ENCODE measurements around the gene PNRC1.
"Not testable (repeated sequence)": the region's sequence is repeated elsewhere in the genome, so short reads cannot be mapped to it uniquely, and the experiment has no call there.

Gene PNRC1
- long read RNA-seq, transcript PNRC1-201 (2 exons, 2,065 nt): major isoform, 7 of 17 reads
- long read RNA-seq, transcript PNRC1-202 (2 exons, 1,345 nt): minor isoform, 5 of 17 reads
- long read RNA-seq, partial matches to known transcripts: 0 of 17 reads
- long read RNA-seq, other reads (novel, unspliced or antisense): 5 of 17 reads

GRCh38 chr6:89080281-89081128, at the start of gene PNRC1:
PNRC1 (plus strand) TSS chr6:89080751; CDS start chr6:89080895, 144 bp downstream.
- no peak for TF ChIP-seq SPI1 (IDR thresholded peaks at IDR 0.05; ENCODE audit: borderline replicate concordance, low read depth)
- TF ChIP-seq, protein P1, sequence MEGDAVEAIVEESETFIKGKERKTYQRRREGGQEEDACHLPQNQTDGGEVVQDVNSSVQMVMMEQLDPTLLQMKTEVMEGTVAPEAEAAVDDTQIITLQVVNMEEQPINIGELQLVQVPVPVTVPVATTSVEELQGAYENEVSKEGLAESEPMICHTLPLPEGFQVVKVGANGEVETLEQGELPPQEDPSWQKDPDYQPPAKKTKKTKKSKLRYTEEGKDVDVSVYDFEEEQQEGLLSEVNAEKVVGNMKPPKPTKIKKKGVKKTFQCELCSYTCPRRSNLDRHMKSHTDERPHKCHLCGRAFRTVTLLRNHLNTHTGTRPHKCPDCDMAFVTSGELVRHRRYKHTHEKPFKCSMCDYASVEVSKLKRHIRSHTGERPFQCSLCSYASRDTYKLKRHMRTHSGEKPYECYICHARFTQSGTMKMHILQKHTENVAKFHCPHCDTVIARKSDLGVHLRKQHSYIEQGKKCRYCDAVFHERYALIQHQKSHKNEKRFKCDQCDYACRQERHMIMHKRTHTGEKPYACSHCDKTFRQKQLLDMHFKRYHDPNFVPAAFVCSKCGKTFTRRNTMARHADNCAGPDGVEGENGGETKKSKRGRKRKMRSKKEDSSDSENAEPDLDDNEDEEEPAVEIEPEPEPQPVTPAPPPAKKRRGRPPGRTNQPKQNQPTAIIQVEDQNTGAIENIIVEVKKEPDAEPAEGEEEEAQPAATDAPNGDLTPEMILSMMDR (IDR thresholded peaks at IDR 0.05; ENCODE audit: insufficient read depth, low read length): no peak
- TF ChIP-seq, protein P2, sequence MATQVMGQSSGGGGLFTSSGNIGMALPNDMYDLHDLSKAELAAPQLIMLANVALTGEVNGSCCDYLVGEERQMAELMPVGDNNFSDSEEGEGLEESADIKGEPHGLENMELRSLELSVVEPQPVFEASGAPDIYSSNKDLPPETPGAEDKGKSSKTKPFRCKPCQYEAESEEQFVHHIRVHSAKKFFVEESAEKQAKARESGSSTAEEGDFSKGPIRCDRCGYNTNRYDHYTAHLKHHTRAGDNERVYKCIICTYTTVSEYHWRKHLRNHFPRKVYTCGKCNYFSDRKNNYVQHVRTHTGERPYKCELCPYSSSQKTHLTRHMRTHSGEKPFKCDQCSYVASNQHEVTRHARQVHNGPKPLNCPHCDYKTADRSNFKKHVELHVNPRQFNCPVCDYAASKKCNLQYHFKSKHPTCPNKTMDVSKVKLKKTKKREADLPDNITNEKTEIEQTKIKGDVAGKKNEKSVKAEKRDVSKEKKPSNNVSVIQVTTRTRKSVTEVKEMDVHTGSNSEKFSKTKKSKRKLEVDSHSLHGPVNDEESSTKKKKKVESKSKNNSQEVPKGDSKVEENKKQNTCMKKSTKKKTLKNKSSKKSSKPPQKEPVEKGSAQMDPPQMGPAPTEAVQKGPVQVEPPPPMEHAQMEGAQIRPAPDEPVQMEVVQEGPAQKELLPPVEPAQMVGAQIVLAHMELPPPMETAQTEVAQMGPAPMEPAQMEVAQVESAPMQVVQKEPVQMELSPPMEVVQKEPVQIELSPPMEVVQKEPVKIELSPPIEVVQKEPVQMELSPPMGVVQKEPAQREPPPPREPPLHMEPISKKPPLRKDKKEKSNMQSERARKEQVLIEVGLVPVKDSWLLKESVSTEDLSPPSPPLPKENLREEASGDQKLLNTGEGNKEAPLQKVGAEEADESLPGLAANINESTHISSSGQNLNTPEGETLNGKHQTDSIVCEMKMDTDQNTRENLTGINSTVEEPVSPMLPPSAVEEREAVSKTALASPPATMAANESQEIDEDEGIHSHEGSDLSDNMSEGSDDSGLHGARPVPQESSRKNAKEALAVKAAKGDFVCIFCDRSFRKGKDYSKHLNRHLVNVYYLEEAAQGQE (IDR thresholded peaks at IDR 0.05; ENCODE audit: insufficient replicate concordance, low read depth): peak; percentile 51
- TF ChIP-seq POLR2AphosphoS5 (IDR thresholded peaks at IDR 0.05; ENCODE audit: low read depth): peak; percentile 98
- TF ChIP-seq GABPA (IDR thresholded peaks at IDR 0.05; ENCODE audit: low read depth): no peak
- Histone ChIP-seq H3K27ac (replicated peaks) (peak within 1 kb of the TSS; percentile 98), H3K27me3 (ENCODE audit: insufficient read depth, poor library complexity, severe bottlenecking) (no peaks in the 10 kb centered on the region), H3K4me3 (replicated peaks; ENCODE audit: insufficient read depth, low read length) (peak within 1 kb of the TSS; percentile 85)
- peak; percentile 95 to 100 for DNase-seq (ENCODE audit: low read depth in 1 of 2, low spot score in 1 of 2)

DNA sequence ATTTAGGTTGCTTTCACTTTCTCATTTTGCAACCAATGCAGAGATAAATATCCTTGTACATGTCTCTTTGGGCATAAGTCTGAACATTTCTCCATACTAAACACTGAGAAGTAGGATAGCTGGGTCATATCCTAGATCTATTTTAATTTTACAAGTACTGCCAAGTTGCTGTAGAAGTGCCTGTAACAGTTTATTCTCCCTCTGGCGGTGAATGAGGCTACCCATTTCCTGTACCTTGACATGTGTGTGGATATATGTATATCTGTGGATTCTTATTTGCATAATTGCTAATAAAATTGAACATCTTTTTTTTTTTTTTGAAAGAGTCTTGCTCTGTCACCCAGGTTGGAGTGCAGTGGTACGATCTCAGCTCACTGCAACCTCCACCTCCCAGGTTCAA, 48.0 kb upstream of the PNRC1 start:
- Histone ChIP-seq H3K27me3 (ENCODE audit: insufficient read depth, poor library complexity, severe bottlenecking) (no peaks in the 10 kb centered on the region), H3K4me3 (replicated peaks; ENCODE audit: insufficient read depth, low read length) (no peak overlapping the region), H3K27ac (replicated peaks) (no peak overlapping the region)
- DNase-seq (ENCODE audit: low read depth in 1 of 2, low spot score in 1 of 2): peak in 1 of 2 experiments; percentile 33
- no peak for TF ChIP-seq POLR2AphosphoS5 (IDR thresholded peaks at IDR 0.05; ENCODE audit: low read depth)
- TF ChIP-seq GABPA (IDR thresholded peaks at IDR 0.05; ENCODE audit: low read depth): no peak
- TF ChIP-seq SPI1 (IDR thresholded peaks at IDR 0.05; ENCODE audit: borderline replicate concordance, low read depth): no peak
- TF ChIP-seq, protein P2 (IDR thresholded peaks at IDR 0.05; ENCODE audit: insufficient replicate concordance, low read depth): no peak
- TF ChIP-seq, protein P1 (IDR thresholded peaks at IDR 0.05; ENCODE audit: insufficient read depth, low read length): no peak

DNA sequence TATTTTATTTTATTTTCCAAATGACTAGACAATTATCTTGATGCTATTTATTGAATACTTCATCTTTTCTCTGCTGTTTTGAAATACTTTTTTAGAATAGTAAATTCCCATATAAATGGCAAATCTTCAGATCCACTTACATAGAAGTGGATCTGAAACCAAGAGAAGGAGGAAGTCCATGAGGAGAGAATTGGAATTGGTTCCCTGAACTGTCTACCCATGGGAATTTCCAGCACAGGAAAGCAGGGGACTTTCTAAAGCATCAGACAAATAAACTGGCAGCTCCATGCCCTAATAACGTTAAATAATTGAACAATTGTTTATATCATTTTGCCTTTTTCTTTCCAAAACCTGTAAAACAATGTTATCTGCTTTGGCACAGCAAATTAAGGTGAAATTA, 47.1 kb upstream of the PNRC1 start:
- Histone ChIP-seq H3K27ac (replicated peaks) (no peak overlapping the region; the same call in 1 of the 2 replicates), H3K27me3 (ENCODE audit: insufficient read depth, poor library complexity, severe bottlenecking) (no peaks in the 10 kb centered on the region), H3K4me3 (replicated peaks; ENCODE audit: insufficient read depth, low read length) (no peak overlapping the region)
- TF ChIP-seq POLR2AphosphoS5 (IDR thresholded peaks at IDR 0.05; ENCODE audit: low read depth) (no peak), GABPA (IDR thresholded peaks at IDR 0.05; ENCODE audit: low read depth) (no peak)
- TF ChIP-seq, protein P1 (IDR thresholded peaks at IDR 0.05; ENCODE audit: insufficient read depth, low read length): no peak
- no peak for DNase-seq (ENCODE audit: low read depth in 1 of 2, low spot score in 1 of 2)

- H3K27ac ChIP-seq (replicated peaks): peak overlapping the region; percentile 73
- DNase-seq (ENCODE audit: low read depth in 1 of 2, low spot score in 1 of 2); H3K27me3 ChIP-seq (ENCODE audit: insufficient read depth, poor library complexity, severe bottlenecking); H3K4me3 ChIP-seq (replicated peaks; ENCODE audit: insufficient read depth, low read length): not testable (repeated sequence)
These were observed 46.4 kb upstream of the PNRC1 start for GRCh38 chr6:89034116-89034515.

Data from HL-60 (cell line).